Measurements from ENCODE around the gene MCF2L. TPM values are rescaled to one million over a fixed set of nuclear protein-coding genes. Genes with fewer than 3 reads are reported as not detected.

MCF2L gene
- total RNA-seq, 1 experiment from 2014 or later = 3.0 TPM

Other genes with a start within 250 kb of the MCF2L start
- not detected in 2 replicates for gene F7, start 136.6 kb downstream of the MCF2L start, total RNA-seq (2014; rRNA removed; shearing (Covaris generic); ENCODE audit: low replicate concordance)
- not detected in 2 replicates for gene F10, start 153.6 kb downstream of the MCF2L start, total RNA-seq (2014; rRNA removed; shearing (Covaris generic); ENCODE audit: low replicate concordance)
- gene PROZ, start 189.4 kb downstream of the MCF2L start, total RNA-seq (2014; rRNA removed; shearing (Covaris generic); ENCODE audit: low replicate concordance) = not detected in 2 replicates
- 60.9 and 76.2 TPM in 2 replicates for gene PCID2, start 239.5 kb downstream of the MCF2L start, total RNA-seq (2014; rRNA removed; shearing (Covaris generic); ENCODE audit: low replicate concordance)
- gene CUL4A, start 240.4 kb downstream of the MCF2L start, total RNA-seq (2014; rRNA removed; shearing (Covaris generic); ENCODE audit: low replicate concordance) = 77.8 and 83.4 TPM in 2 replicates

All from Caki2 (cell line).